NK-92 (cell line): ENCODE results near the gene AKR1D1.

Experiments
- DNase-seq: peaks from one replicate; lab custom pipeline; 2025; ENCODE audit not compliant: unreplicated experiment; lab: John Stamatoyannopoulos, UW

AKR1D1 gene

DNA sequence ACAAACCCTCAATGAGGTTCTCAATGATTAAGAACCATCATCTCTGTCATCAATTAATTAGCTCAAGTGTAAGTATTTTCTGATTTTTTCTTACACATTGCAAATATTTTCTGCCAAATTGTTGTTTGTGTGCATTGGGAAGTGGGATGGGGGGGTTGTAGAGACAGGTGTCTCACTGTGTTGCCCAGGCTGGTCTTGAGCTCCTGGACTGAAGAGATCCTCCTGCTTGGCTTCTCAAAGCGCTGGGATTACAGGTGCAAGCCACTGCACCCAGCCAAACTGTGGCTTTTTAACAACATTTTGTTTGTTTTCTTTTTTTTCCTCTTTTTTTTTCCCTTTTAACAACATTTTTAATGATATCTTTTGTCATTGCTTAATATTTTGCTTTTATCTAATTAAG is 87.5 kb downstream of the AKR1D1 start:
- no peak for DNase-seq

- DNase-seq = no peak
Observed at GRCh38 chr7:138164804-138165203, 88.5 kb downstream of the AKR1D1 start.

DNA sequence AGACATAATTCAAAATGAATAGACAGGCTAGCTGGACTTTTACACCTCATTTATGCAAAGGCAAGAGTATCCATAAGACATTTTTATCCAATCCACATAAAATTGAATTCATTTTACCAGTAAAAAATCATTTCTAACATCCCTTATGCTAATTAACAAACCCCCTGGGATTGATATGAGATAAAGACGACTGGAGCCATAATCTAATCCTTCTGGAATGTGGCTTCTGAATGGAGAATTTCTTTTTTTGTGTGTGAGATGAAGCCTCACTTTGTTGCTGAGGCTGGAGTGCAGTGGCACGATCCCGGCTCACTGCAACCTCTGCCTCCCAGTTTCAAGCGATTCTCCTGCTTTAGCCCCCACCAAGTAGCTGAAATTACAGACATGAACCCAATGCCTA is 90.4 kb downstream of the AKR1D1 start:
- no peak for DNase-seq

- no peak for DNase-seq
Observed at GRCh38 chr7:138167222-138167621, 91.0 kb downstream of the AKR1D1 start.

- DNase-seq = no peak
Observed at GRCh38 chr7:138167869-138168296, 91.6 kb downstream of the AKR1D1 start.
